Heart right ventricle (tissue), 16 donors: ENCODE results near the gene GKAP1. TPM values are rescaled to one million over a fixed set of nuclear protein-coding genes. Genes with fewer than 3 reads are reported as not detected.
"Not testable (repeated sequence)": the region's sequence is repeated elsewhere in the genome, so short reads cannot be mapped to it uniquely, and the experiment has no call there.

ENCODE experiments used
- ATAC-seq, 8 donors: fragments of 200-7000 bp; cut with Tn5 transposase; one replicate each; pipeline ENCODE4 v1.9.1; 2020; ENCODE audit warnings: mild to moderate bottlenecking in 8 of 8, moderate library complexity in 8 of 8, moderate number of reproducible peaks in 1 of 8
- DNase-seq, 2 donors: peaks; one replicate each; pipeline ENCODE4 v3.0.0-alpha.2; 2020
- H3K27ac ChIP-seq, 10 donors: fragments of 200-600 bp; sonication (generic) in 2 of 10; one replicate each; pipeline versions ENCODE4 v1.5.0 to v1.8.0; 2020 to 2022; ENCODE audit warnings: mild to moderate bottlenecking in 3 of 10
- H3K27me3 ChIP-seq, 7 donors: fragments of 200-600 bp; one replicate each; pipeline ENCODE4 v1.8.0; 2021 to 2022; ENCODE audit warnings: mild to moderate bottlenecking in 2 of 7
- H3K36me3 ChIP-seq, 9 donors: fragments of 200-600 bp; sonication (generic) in 1 of 9; one replicate each; pipeline versions ENCODE4 v1.5.0 to v1.8.0; 2020 to 2022; ENCODE audit warnings: mild to moderate bottlenecking in 2 of 9
- H3K4me1 ChIP-seq, 9 donors: fragments of 200-600 bp; sonication (generic) in 1 of 9; one replicate each; pipeline versions ENCODE4 v1.5.0 to v1.8.0; 2020 to 2022; ENCODE audit warnings: mild to moderate bottlenecking in 4 of 9
- H3K4me3 ChIP-seq, 10 donors: fragments of 200-600 bp; sonication (generic) in 2 of 10; one replicate each; pipeline versions ENCODE4 v1.5.0 to v1.8.0; 2020 to 2022; ENCODE audit warnings: mild to moderate bottlenecking in 7 of 10, moderate library complexity in 2 of 10
- H3K9me3 ChIP-seq, 11 donors: fragments of 200-600 bp in 10 of 11; sonication (generic) in 2 of 11; one replicate each; pipeline versions ENCODE4 v1.5.0 to v1.8.0; 2013 to 2022; ENCODE audit warnings: mild to moderate bottlenecking in 2 of 11, control low read depth in 1 of 11, moderate library complexity in 1 of 11
- WGBS, 2 donors: extraction: QIAGEN DNeasy Blood & Tissue Kit; methylation state at CpG; one replicate each; pipeline ENCODE4 v1.1.7; 2013; ENCODE audit warnings: inconsistent platforms in 1 of 2; 5-methylcytosine and 5-hydroxymethylcytosine counted together
- intact Hi-C, 10 donors: fragments of 100-400 bp; cut with DNase I; formaldehyde crosslinking; loops; one replicate each; pipeline versions ENCODE4 v1.11.1 to v1.14.2; 2022
- polyA plus RNA-seq, 2 donors: library from polyadenylated mRNA; stranded (reverse); fragments of 200-250 nt; gene quantifications; one replicate each; pipeline ENCODE4 v1.2.3, GENCODE V29; 2013
- total RNA-seq, 10 donors: library from RNA; stranded (reverse); fragmentation: NEBNext Ultra II Directional in 3 of 10; extraction: Animal tissue kit (Norgen Biotek cat#: 25700) in 3 of 10; gene quantifications; one replicate each; pipeline versions ENCODE4 v1.2.1 to v1.2.4, GENCODE V29; 2021 to 2023
- TF ChIP-seq, protein P1 (sequence below), 9 donors: fragments of 200-600 bp; sonication (generic) in 2 of 9; IDR thresholded peaks; one replicate each; pipeline versions ENCODE4 v1.5.0 to v1.8.0; 2021 to 2022; ENCODE audit warnings: antibody characterized with exemption in 9 of 9, mild to moderate bottlenecking in 5 of 9, moderate library complexity in 1 of 9
- donor health status: Arrhythmogenic right ventricular cardiomyopathy.
- donor health status: ischemic (EF 13 %, LVEDD 7.1; RV severe dilation, severe dysfunction).
- donor health status: healthy with polysubstance abuse.
- donor health status: DM: no; HTN: yes; CAD: no.
- donor health status: DM: no; HTN: no; CAD: no.
- donor health status: ischemic (EF 25% LVEDD 6.9; RV normal size, moderate dysfunction).
- donor health status: ischemic (EF 25% LVEDD 5.7; RV mildly dilated, moderate dysfunction).
- donor health status: healthy.
- donor health status: DM: yes; HTN: yes; CAD: no.
- donor health status: Ischemic cardiomyopathy.
- donor health status: ischemic (EF 35%, LVEDD 5.7; RV mildly dilated, moderate dysfunction).
- donor health status: nonischemic (EF 11% LVEDD 7.7; RV severe dilation, severe dysfunction).
- donor health status: DM: yes; HTN: yes; CAD: no.
- donor health status: PGD.
- donor health status: ischemic (EF 29% LVEDD 5.4; RV normal size, mild dysfunction).
- donor health status: nonischemic (EF 23%, LVEDD 6.1; RV moderate dilation, normal function).

GKAP1 gene
- total and polyA plus RNA-seq, 12 donors, result 13.2 to 25.0 (median 19.9) TPM

DNA sequence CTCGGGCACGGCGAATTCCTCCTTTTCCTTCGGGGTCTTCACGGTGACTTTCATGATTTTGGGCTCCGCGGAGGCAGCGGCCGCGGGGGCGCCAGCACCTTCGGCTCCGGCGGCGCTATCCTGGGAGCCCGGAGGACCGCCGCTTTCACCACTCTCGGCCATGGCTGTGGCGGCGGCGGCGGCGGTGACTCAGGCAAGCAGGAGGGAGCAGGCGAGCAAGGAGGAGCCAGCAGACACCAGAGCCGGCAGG is 110.1 kb downstream of the GKAP1 start:
- Histone ChIP-seq H3K4me3 (peak overlapping the region; percentile 73 to 99 (median 95)), H3K27me3 (no peaks in the 10 kb centered on the region), H3K36me3 (peaks cover 0 to 5% (median 0%) of the 10 kb centered on the region in 9 donors), H3K9me3 (peaks cover 0 to 7% (median 0%) of the 10 kb centered on the region in 11 donors), H3K27ac (peak overlapping the region; percentile 94 to 99 (median 96)), H3K4me1 (peaks cover 0 to 50% (median 39%) of the 10 kb centered on the region in 9 donors)
- TF ChIP-seq, protein P1, sequence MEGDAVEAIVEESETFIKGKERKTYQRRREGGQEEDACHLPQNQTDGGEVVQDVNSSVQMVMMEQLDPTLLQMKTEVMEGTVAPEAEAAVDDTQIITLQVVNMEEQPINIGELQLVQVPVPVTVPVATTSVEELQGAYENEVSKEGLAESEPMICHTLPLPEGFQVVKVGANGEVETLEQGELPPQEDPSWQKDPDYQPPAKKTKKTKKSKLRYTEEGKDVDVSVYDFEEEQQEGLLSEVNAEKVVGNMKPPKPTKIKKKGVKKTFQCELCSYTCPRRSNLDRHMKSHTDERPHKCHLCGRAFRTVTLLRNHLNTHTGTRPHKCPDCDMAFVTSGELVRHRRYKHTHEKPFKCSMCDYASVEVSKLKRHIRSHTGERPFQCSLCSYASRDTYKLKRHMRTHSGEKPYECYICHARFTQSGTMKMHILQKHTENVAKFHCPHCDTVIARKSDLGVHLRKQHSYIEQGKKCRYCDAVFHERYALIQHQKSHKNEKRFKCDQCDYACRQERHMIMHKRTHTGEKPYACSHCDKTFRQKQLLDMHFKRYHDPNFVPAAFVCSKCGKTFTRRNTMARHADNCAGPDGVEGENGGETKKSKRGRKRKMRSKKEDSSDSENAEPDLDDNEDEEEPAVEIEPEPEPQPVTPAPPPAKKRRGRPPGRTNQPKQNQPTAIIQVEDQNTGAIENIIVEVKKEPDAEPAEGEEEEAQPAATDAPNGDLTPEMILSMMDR (IDR thresholded peaks at IDR 0.05), result no peak
- DNase-seq, result no peak
- WGBS, 2 donors, result 0% methylated on average over 26 of the region's 26 CpGs
- peak; percentile 57 to 91 (median 64) for ATAC-seq
- intact Hi-C loops, result loop anchor here in 5 of 10 donors (5.0 to 10.0 kb wide), 3 partner anchors 53 to 490 kb away; partner anchors contain the start of gene IDNK (in 4 of the 5)

DNA sequence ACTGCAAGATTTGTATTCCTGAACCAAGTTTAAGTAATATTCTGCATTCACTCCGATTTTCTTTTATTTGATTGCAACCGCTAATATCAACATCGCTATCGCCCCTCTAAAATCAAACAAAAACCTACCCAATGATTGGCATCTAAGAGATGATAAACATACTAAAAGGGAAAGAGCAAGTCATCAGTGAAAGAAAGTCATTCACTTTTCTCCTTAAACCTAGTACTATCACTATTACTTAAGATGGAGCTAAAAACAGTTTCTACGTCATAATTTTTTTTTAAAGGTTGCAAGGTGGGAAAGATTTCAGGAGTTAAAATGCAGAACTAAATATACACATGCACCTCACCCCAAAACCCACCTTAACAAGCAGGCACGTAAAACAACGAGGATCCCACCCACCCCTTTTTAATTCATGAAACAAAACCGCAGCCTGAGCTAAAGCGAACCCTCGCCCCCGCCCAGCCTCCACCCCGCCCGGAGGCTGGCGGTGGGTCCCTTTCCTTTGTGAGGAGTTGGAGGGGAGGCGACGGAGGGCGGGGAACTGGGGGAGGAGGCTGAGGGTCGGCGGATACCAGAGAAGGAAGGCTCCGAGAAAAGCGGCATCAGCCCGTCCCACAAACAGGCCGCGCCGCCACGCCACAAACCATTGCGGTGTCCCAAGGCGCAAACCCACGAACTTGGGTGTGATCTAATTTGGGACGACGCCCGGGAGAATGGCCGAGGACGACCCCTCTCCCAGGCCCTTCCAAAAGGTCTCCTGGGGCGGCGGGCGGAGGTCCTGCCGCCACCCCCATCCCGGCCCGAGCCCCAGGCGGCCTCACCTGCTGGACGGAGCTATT is 110.7 kb downstream of the GKAP1 start:
- 0 to 1% methylated on average over 38 to 42 of the region's 42 CpGs for WGBS, 2 donors
- Histone ChIP-seq H3K9me3 (peaks cover 0 to 7% (median 0%) of the 10 kb centered on the region in 11 donors), H3K27ac (peak overlapping the region; percentile 94 to 99 (median 96)), H3K4me1 (peaks cover 0 to 55% (median 39%) of the 10 kb centered on the region in 9 donors), H3K36me3 (peaks cover 0 to 5% (median 0%) of the 10 kb centered on the region in 9 donors), H3K4me3 (peak overlapping the region; percentile 73 to 99 (median 95)), H3K27me3 (no peaks in the 10 kb centered on the region)
- DNase-seq (peak; percentile 38 to 44), ATAC-seq (peak; percentile 2 to 56 (median 9))
- intact Hi-C loops, result loop anchor here in 5 of 10 donors (5.0 to 10.0 kb wide), 3 partner anchors 52 to 490 kb away; partner anchors contain the start of gene IDNK (in 4 of the 5)
- TF ChIP-seq, protein P1 (IDR thresholded peaks at IDR 0.05), result no peak

DNA sequence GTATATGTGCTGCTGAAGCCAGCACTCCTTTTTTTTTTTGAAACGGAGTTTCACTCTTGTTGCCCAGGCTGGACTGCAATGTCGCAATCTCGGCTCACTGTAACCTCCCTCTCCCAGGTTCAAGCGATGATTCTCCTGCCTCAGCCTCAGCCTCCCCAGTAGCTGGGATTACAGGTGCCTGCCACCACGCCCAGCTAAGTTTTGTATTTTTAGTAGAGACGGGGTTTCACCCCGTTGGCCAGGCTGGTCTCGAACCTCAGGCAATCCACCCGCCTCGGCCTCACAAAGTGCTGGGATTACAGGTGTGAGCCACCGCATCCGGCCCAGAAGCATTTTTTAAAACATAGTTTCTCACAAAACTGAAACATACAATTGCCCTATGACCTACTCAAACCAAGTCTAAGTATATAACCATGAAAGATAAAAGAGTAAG is 112.3 kb downstream of the GKAP1 start:
- ATAC-seq, H3K36me3 ChIP-seq, H3K27me3 ChIP-seq, H3K9me3 ChIP-seq, H3K27ac ChIP-seq, DNase-seq: not testable (repeated sequence)
- H3K4me3 ChIP-seq, result peak overlapping the region in 1 of 10 donors; percentile 96
- 92 to 97% methylated on average over 12 of the region's 12 CpGs for WGBS, 2 donors
- H3K4me1 ChIP-seq, result peaks cover 0 to 72% (median 53%) of the 10 kb centered on the region in 9 donors
- intact Hi-C loops, result loop anchor here in 5 of 10 donors (5.0 to 10.0 kb wide), 3 partner anchors 50 to 488 kb away; partner anchors contain the start of gene IDNK (in 4 of the 5)

DNA sequence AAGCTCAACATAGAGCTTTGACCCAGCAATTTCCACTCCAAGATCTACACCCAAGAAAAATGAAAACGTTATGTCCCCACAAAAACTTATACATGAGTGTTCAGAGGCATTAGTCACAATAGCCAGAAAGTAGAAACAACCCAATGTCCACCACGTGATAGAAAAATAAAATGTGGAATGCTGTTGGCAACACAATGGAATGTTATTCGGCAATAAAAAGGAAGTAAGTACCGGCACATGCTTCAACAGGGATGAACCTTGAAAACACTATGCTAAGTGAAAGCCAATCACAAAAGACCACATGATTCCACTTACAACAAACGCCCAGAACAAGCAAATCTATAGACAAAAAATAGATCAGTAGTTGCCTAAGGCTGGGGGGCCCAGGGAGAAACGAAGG is 115.8 kb downstream of the GKAP1 start:
- no peak overlapping the region for H3K4me3 ChIP-seq
- 31 to 32% methylated on average over 6 of the region's 6 CpGs for WGBS, 2 donors
- peak overlapping the region in 4 of 10 donors; percentile 10 to 46 (median 19) for H3K27ac ChIP-seq
- H3K36me3 ChIP-seq, result peaks cover 0 to 5% (median 0%) of the 10 kb centered on the region in 9 donors
- no peaks in the 10 kb centered on the region for H3K27me3 ChIP-seq
- DNase-seq, result no peak
- peak in 4 of 8 donors; percentile 33 to 51 (median 39) for ATAC-seq
- H3K9me3 ChIP-seq, result peaks cover 0 to 7% (median 0%) of the 10 kb centered on the region in 11 donors
- peaks cover 0 to 90% (median 62%) of the 10 kb centered on the region in 9 donors for H3K4me1 ChIP-seq
- intact Hi-C loops, result loop anchor here in 1 of 10 donors (10.0 kb wide), 1 partner anchor 47 kb away; no protein-coding TSS in a partner anchor
- TF ChIP-seq, protein P1 (IDR thresholded peaks at IDR 0.05), result no peak
